22Rv1 (cell line): ENCODE data around the gene MYO10.

Experiments used
- CTCF ChIP-seq: fragments of 450-650 bp; IDR thresholded peaks from 2 replicates; pipeline ENCODE4 v1.5.1; 2017; ENCODE audit warnings: mild to moderate bottlenecking
- ZFX ChIP-seq: fragments of 450-650 bp; IDR thresholded peaks from 2 replicates; pipeline ENCODE4 v1.6.1; 2017; ENCODE audit warnings: antibody characterized with exemption, borderline replicate concordance

GRCh38 chr5:16707869-16708192 is 228.3 kb downstream of the MYO10 start:
- TF ChIP-seq CTCF (no peak), ZFX (no peak)
